Measurements from ENCODE around the gene TRPM3. TPM values are rescaled to one million over a fixed set of nuclear protein-coding genes. Genes with fewer than 3 reads are reported as not detected.
"Not testable (repeated sequence)": the region's sequence is repeated elsewhere in the genome, so short reads cannot be mapped to it uniquely, and the experiment has no call there.

TRPM3 gene
- total RNA-seq, 4 donors from 2014 or later = 5.2 to 8.1 (median 7.3) TPM

- H3K4me1 ChIP-seq = peaks cover 0 to 10% (median 0%) of the 10 kb centered on the region in 4 donors
- no peak overlapping the region for H3K27ac ChIP-seq
- H3K9me3 ChIP-seq = no peaks in the 10 kb centered on the region
- H3K27me3 ChIP-seq = no peaks in the 10 kb centered on the region
- WGBS, 2 donors = 77 to 78% methylated on average over 2 of the region's 2 CpGs
- peaks cover 0 to 4% (median 0%) of the 10 kb centered on the region in 3 donors for H3K36me3 ChIP-seq
- DNase-seq (ENCODE audit: low spot score in 2 of 2) = no peak
- H3K4me3 ChIP-seq = no peak overlapping the region
- TF ChIP-seq CTCF (IDR thresholded peaks at IDR 0.05) (no peak), EP300 (IDR thresholded peaks at IDR 0.05) (no peak), POLR2A (IDR thresholded peaks at IDR 0.05) (no peak)
Observed at GRCh38 chr9:70749066-70749465, 372.4 kb downstream of the TRPM3 start.

GRCh38 chr9:70747261-70747718 is 374.1 kb downstream of the TRPM3 start:
- H3K27me3 ChIP-seq = no peaks in the 10 kb centered on the region
- no peak for DNase-seq (ENCODE audit: low spot score in 2 of 2)
- no peaks in the 10 kb centered on the region for H3K9me3 ChIP-seq
- H3K4me3 ChIP-seq = no peak overlapping the region
- TF ChIP-seq EP300 (IDR thresholded peaks at IDR 0.05) (no peak), CTCF (IDR thresholded peaks at IDR 0.05) (no peak), POLR2A (IDR thresholded peaks at IDR 0.05) (no peak)
- H3K36me3 ChIP-seq = no peaks in the 10 kb centered on the region
- H3K4me1 ChIP-seq = peaks cover 0 to 10% (median 0%) of the 10 kb centered on the region in 4 donors
- 30 to 38% methylated on average over 2 of the region's 2 CpGs for WGBS, 2 donors
- no peak overlapping the region for H3K27ac ChIP-seq

- Histone ChIP-seq H3K36me3 (no peaks in the 10 kb centered on the region), H3K27ac (no peak overlapping the region), H3K4me3 (no peak overlapping the region), H3K9me3 (no peaks in the 10 kb centered on the region), H3K4me1 (peaks cover 0 to 10% (median 0%) of the 10 kb centered on the region in 4 donors), H3K27me3 (no peaks in the 10 kb centered on the region)
- no peak for DNase-seq (ENCODE audit: low spot score in 2 of 2)
- TF ChIP-seq EP300 (IDR thresholded peaks at IDR 0.05) = no peak
- no peak for TF ChIP-seq POLR2A (IDR thresholded peaks at IDR 0.05)
- no peak for TF ChIP-seq CTCF (IDR thresholded peaks at IDR 0.05)
Observed at GRCh38 chr9:70746760-70747159, 374.7 kb downstream of the TRPM3 start.

GRCh38 chr9:70746316-70746715 is 375.1 kb downstream of the TRPM3 start:
- H3K27me3 ChIP-seq = no peaks in the 10 kb centered on the region
- H3K27ac ChIP-seq = no peak overlapping the region
- 15 to 38% methylated on average over 1 of the region's 1 CpG for WGBS, 2 donors
- H3K36me3 ChIP-seq = peaks cover 0 to 4% (median 0%) of the 10 kb centered on the region in 3 donors
- TF ChIP-seq CTCF (IDR thresholded peaks at IDR 0.05) (no peak), EP300 (IDR thresholded peaks at IDR 0.05) (no peak), POLR2A (IDR thresholded peaks at IDR 0.05) (no peak)
- peaks cover 0 to 10% (median 0%) of the 10 kb centered on the region in 4 donors for H3K4me1 ChIP-seq
- DNase-seq (ENCODE audit: low spot score in 2 of 2) = no peak
- H3K4me3 ChIP-seq = no peak overlapping the region
- H3K9me3 ChIP-seq = peaks cover 0 to under 1% (median 0%) of the 10 kb centered on the region in 4 donors

GRCh38 chr9:70724794-70725193 is 396.6 kb downstream of the TRPM3 start:
- H3K9me3 ChIP-seq; H3K27me3 ChIP-seq; DNase-seq (ENCODE audit: low spot score in 2 of 2); H3K27ac ChIP-seq; H3K4me1 ChIP-seq; H3K4me3 ChIP-seq; H3K36me3 ChIP-seq: not testable (repeated sequence)
- WGBS, 2 donors = no CpG with 5 or more reads among the region's 1 CpG

- not testable (repeated sequence) for H3K27ac ChIP-seq; H3K4me3 ChIP-seq; H3K27me3 ChIP-seq; H3K36me3 ChIP-seq; DNase-seq (ENCODE audit: low spot score in 2 of 2); H3K4me1 ChIP-seq; H3K9me3 ChIP-seq
- no CpG with 5 or more reads among the region's 1 CpG for WGBS, 2 donors
Observed at GRCh38 chr9:70724025-70724424, 397.4 kb downstream of the TRPM3 start.

- DNase-seq (ENCODE audit: low spot score in 2 of 2); H3K4me3 ChIP-seq; H3K27me3 ChIP-seq; H3K36me3 ChIP-seq; H3K4me1 ChIP-seq; H3K9me3 ChIP-seq; H3K27ac ChIP-seq: not testable (repeated sequence)
- no CpG with 5 or more reads among the region's 1 CpG for WGBS, 2 donors
Observed at GRCh38 chr9:70706797-70707196, 414.6 kb downstream of the TRPM3 start.
